Ishikawa (cell line): ENCODE data around the gene IKZF1.

Experiments
- CEBPB ChIP-seq: IDR thresholded peaks from 2 replicates; pipeline ENCODE4 v1.6.1; 2012
- CREB1 ChIP-seq: IDR thresholded peaks from 2 replicates; pipeline ENCODE4 v1.6.1; 2012; ENCODE audit warnings: low read depth
- EGR1 ChIP-seq: IDR thresholded peaks from 2 replicates; pipeline ENCODE4 v1.6.1; 2012
- EP300 ChIP-seq: IDR thresholded peaks from 2 replicates; pipeline ENCODE4 v1.6.1; 2012; ENCODE audit warnings: borderline replicate concordance
- RAD21 ChIP-seq: IDR thresholded peaks from 2 replicates; pipeline ENCODE4 v1.6.1; 2012; ENCODE audit warnings: low read depth
- TAF1 ChIP-seq: IDR thresholded peaks from 2 replicates; pipeline ENCODE4 v1.6.1; 2012; ENCODE audit warnings: low read depth, mild to moderate bottlenecking
- YY1 ChIP-seq: IDR thresholded peaks from 2 replicates; pipeline ENCODE4 v1.6.1; 2012; ENCODE audit warnings: low read depth
- TF ChIP-seq, protein P1 (sequence below): IDR thresholded peaks from 2 replicates; pipeline ENCODE4 v1.6.1; 2012; ENCODE audit warnings: low read depth, mild to moderate bottlenecking
- TF ChIP-seq, protein P2 (sequence below): IDR thresholded peaks from 2 replicates; pipeline ENCODE4 v1.6.1; 2012

DNA sequence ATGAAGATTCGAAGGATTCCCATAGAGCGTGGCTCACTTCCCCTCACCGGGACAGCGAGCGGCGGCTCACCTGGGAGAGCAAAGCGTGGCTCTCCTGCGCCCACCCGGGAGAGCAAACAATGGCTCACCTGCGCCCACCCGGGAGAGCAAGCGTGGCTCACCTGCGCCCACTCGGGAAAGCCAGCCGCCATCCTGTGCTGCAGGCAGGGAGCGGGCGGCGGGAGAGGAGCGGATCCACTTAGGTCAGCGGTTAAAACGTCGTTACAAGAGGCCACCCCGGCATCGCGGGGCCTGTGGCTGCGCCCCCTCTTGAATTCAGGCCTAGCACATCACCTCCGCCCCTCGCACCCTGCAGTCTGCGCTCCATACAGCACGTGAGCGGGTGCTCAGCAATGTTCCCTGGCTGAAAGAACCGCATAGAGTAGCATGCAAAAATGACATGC, 146.1 kb downstream of the IKZF1 start:
- TF ChIP-seq, protein P1, sequence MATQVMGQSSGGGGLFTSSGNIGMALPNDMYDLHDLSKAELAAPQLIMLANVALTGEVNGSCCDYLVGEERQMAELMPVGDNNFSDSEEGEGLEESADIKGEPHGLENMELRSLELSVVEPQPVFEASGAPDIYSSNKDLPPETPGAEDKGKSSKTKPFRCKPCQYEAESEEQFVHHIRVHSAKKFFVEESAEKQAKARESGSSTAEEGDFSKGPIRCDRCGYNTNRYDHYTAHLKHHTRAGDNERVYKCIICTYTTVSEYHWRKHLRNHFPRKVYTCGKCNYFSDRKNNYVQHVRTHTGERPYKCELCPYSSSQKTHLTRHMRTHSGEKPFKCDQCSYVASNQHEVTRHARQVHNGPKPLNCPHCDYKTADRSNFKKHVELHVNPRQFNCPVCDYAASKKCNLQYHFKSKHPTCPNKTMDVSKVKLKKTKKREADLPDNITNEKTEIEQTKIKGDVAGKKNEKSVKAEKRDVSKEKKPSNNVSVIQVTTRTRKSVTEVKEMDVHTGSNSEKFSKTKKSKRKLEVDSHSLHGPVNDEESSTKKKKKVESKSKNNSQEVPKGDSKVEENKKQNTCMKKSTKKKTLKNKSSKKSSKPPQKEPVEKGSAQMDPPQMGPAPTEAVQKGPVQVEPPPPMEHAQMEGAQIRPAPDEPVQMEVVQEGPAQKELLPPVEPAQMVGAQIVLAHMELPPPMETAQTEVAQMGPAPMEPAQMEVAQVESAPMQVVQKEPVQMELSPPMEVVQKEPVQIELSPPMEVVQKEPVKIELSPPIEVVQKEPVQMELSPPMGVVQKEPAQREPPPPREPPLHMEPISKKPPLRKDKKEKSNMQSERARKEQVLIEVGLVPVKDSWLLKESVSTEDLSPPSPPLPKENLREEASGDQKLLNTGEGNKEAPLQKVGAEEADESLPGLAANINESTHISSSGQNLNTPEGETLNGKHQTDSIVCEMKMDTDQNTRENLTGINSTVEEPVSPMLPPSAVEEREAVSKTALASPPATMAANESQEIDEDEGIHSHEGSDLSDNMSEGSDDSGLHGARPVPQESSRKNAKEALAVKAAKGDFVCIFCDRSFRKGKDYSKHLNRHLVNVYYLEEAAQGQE, result no peak
- TF ChIP-seq RAD21 (no peak), TAF1 (no peak), YY1 (no peak), CEBPB (no peak), EGR1 (no peak), EP300 (no peak), CREB1 (no peak)
- TF ChIP-seq, protein P2, sequence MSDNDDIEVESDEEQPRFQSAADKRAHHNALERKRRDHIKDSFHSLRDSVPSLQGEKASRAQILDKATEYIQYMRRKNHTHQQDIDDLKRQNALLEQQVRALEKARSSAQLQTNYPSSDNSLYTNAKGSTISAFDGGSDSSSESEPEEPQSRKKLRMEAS, result no peak
